GM23338 (cell line): ENCODE measurements around the gene STOML3. TPM values are rescaled to one million over a fixed set of nuclear protein-coding genes. Genes with fewer than 3 reads are reported as not detected.

Experiments
- ATAC-seq: fragments of 200-7000 bp; cut with Tn5 transposase; 3 replicates; pipeline ENCODE4 v1.9.1; 2020
- DNase-seq: peaks from one replicate; pipeline ENCODE4 v3.0.0-alpha.2; 2015; ENCODE audit warnings: low spot score
- H2AFZ ChIP-seq: fragments of 200-600 bp; sonication (generic); 2 replicates; pipeline ENCODE4 v1.8.0; 2016; ENCODE audit warnings: antibody characterized with exemption, mild to moderate bottlenecking, moderate library complexity
- H3F3A ChIP-seq: fragments of 200-600 bp; sonication (generic); replicated peaks from 2 replicates; pipeline ENCODE4 v1.8.0; 2017; ENCODE audit warnings: antibody characterized with exemption, mixed run types, low read depth
- H3K27ac ChIP-seq: fragments of 200-600 bp; sonication (generic); 2 replicates; pipeline ENCODE4 v1.6.1; 2016; ENCODE audit warnings: low read depth
- H3K27me3 ChIP-seq: fragments of 200-600 bp; sonication (generic); 2 replicates; pipeline ENCODE4 v1.8.0; 2016; ENCODE audit warnings: mild to moderate bottlenecking, mixed run types, moderate library complexity; ENCODE audit not compliant: insufficient read depth
- H3K36me3 ChIP-seq: fragments of 200-600 bp; sonication (generic); 2 replicates; pipeline ENCODE4 v1.8.0; 2016; ENCODE audit warnings: mild to moderate bottlenecking; ENCODE audit not compliant: insufficient read depth
- H3K4me1 ChIP-seq: fragments of 200-600 bp; sonication (generic); 2 replicates; pipeline ENCODE4 v1.8.0; 2016; ENCODE audit warnings: mild to moderate bottlenecking, moderate library complexity; ENCODE audit not compliant: insufficient read depth
- H3K4me2 ChIP-seq: fragments of 200-600 bp; sonication (generic); 2 replicates; pipeline ENCODE4 v1.7.1; 2017; ENCODE audit warnings: mixed run types
- H3K4me3 ChIP-seq: fragments of 200-600 bp; sonication (generic); 2 replicates; pipeline ENCODE4 v1.6.1; 2016; ENCODE audit warnings: mixed run types
- H3K79me2 ChIP-seq: fragments of 200-600 bp; sonication (generic); replicated peaks from 2 replicates; pipeline ENCODE4 v1.8.0; 2017; ENCODE audit warnings: mild to moderate bottlenecking; ENCODE audit not compliant: insufficient read depth
- H3K9me2 ChIP-seq: fragments of 200-600 bp; sonication (generic); 2 replicates; pipeline ENCODE4 v1.8.0; 2017; ENCODE audit not compliant: insufficient read depth
- H4K20me1 ChIP-seq: fragments of 200-600 bp; sonication (generic); replicated peaks from 2 replicates; pipeline ENCODE4 v1.8.0; 2017; ENCODE audit warnings: mild to moderate bottlenecking; ENCODE audit not compliant: insufficient read depth
- H3K27ac Mint-ChIP-seq: 2 replicates; pipeline ENCODE4 v1.8.0; 2020; ENCODE audit warnings: inconsistent platforms, mild to moderate bottlenecking, moderate library complexity, mixed read lengths
- H3K27me3 Mint-ChIP-seq: 3 replicates; pipeline ENCODE4 v1.8.0; 2022; ENCODE audit warnings: low read depth, mild to moderate bottlenecking, moderate library complexity, mixed read lengths, inconsistent platforms; ENCODE audit not compliant: insufficient read depth, poor library complexity
- H3K36me3 Mint-ChIP-seq: 3 replicates; pipeline ENCODE4 v1.8.0; 2021; ENCODE audit warnings: low read depth, mild to moderate bottlenecking, inconsistent platforms, moderate library complexity, mixed read lengths
- H3K4me1 Mint-ChIP-seq: 3 replicates; pipeline ENCODE4 v1.8.0; 2020; ENCODE audit warnings: mild to moderate bottlenecking, inconsistent platforms, mixed read lengths
- H3K4me3 Mint-ChIP-seq: 3 replicates; pipeline ENCODE4 v1.8.0; 2021; ENCODE audit warnings: moderate library complexity, mild to moderate bottlenecking, inconsistent platforms, mixed read lengths
- H3K9me3 Mint-ChIP-seq: 3 replicates; pipeline ENCODE4 v1.8.0; 2020; ENCODE audit warnings: moderate library complexity, mild to moderate bottlenecking, inconsistent platforms, mixed read lengths
- CREB1 ChIP-seq: fragments of 250-450 bp; sonication (Bioruptor Pico); IDR thresholded peaks from 2 replicates; pipeline ENCODE4 v1.5.0; 2020; ENCODE audit warnings: low read depth, mild to moderate bottlenecking, moderate library complexity
- STAT1 ChIP-seq: IDR thresholded peaks from one replicate; pipeline ENCODE4 v1.6.1; 2016; ENCODE audit warnings: antibody characterized with exemption; ENCODE audit not compliant: unreplicated experiment
- ZNF114 ChIP-seq: fragments of 250-450 bp; sonication (Bioruptor Pico); IDR thresholded peaks from 2 replicates; pipeline ENCODE4 v1.5.0; 2020; ENCODE audit warnings: mild to moderate bottlenecking, moderate library complexity
- ZNF331 ChIP-seq: fragments of 250-450 bp; sonication (Bioruptor Pico); IDR thresholded peaks from 2 replicates; pipeline ENCODE4 v1.5.0; 2020; ENCODE audit warnings: low read depth, mild to moderate bottlenecking, moderate library complexity
- polyA plus RNA-seq: library from polyadenylated mRNA; unstranded; fragments of >200 nt; fragmentation: Nextera tagmentation; extraction: Ambion mirVana; gene quantifications from 2 replicates; pipeline ENCODE4 v1.2.1, GENCODE V29; 2016
- total RNA-seq: library from RNA; depleted of rRNA; stranded (reverse); fragments of >200 nt; shearing (Covaris generic); gene quantifications from 2 replicates; pipeline ENCODE4 v1.2.3, GENCODE V29; 2014
- TF ChIP-seq, protein P1 (sequence below): fragments of 250-450 bp; sonication (Bioruptor Pico); IDR thresholded peaks from 2 replicates; pipeline ENCODE4 v1.5.0; 2020; ENCODE audit warnings: mild to moderate bottlenecking, moderate library complexity
- TF ChIP-seq, protein P2 (sequence below), 2 experiments: fragments of 200-600 bp in 1 of 2; sonication (generic) in 1 of 2; conservative IDR thresholded peaks; 2 replicates each; pipeline versions ENCODE4 v1.5.1 to v1.6.1; 2016 to 2017; ENCODE audit warnings: antibody characterized with exemption in 2 of 2, low read depth in 2 of 2, mild to moderate bottlenecking in 2 of 2, moderate library complexity in 1 of 2

STOML3 gene
- total and polyA plus RNA-seq, 2 experiments from 2014 or later, result not detected

DNA sequence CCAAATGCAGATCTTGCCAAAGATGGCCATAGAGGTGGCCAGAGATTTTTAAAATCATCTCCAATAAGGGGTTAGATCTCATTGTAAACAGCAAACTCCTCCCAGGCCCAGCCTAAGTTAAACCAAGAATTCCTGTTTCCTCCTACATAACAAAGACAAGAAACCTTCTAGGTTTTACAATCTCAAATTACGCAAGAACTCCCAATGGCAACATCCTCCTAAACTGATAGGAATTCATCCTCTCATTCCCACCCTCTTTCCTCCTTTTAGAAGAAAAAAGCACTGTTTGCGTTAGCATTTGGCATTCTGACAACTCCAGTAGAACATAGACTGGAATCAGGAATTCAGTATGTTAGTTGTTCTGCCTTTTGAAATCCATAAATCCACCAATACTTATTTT lies 32.7 kb upstream of the STOML3 start (continued):
- TF ChIP-seq, protein P1, sequence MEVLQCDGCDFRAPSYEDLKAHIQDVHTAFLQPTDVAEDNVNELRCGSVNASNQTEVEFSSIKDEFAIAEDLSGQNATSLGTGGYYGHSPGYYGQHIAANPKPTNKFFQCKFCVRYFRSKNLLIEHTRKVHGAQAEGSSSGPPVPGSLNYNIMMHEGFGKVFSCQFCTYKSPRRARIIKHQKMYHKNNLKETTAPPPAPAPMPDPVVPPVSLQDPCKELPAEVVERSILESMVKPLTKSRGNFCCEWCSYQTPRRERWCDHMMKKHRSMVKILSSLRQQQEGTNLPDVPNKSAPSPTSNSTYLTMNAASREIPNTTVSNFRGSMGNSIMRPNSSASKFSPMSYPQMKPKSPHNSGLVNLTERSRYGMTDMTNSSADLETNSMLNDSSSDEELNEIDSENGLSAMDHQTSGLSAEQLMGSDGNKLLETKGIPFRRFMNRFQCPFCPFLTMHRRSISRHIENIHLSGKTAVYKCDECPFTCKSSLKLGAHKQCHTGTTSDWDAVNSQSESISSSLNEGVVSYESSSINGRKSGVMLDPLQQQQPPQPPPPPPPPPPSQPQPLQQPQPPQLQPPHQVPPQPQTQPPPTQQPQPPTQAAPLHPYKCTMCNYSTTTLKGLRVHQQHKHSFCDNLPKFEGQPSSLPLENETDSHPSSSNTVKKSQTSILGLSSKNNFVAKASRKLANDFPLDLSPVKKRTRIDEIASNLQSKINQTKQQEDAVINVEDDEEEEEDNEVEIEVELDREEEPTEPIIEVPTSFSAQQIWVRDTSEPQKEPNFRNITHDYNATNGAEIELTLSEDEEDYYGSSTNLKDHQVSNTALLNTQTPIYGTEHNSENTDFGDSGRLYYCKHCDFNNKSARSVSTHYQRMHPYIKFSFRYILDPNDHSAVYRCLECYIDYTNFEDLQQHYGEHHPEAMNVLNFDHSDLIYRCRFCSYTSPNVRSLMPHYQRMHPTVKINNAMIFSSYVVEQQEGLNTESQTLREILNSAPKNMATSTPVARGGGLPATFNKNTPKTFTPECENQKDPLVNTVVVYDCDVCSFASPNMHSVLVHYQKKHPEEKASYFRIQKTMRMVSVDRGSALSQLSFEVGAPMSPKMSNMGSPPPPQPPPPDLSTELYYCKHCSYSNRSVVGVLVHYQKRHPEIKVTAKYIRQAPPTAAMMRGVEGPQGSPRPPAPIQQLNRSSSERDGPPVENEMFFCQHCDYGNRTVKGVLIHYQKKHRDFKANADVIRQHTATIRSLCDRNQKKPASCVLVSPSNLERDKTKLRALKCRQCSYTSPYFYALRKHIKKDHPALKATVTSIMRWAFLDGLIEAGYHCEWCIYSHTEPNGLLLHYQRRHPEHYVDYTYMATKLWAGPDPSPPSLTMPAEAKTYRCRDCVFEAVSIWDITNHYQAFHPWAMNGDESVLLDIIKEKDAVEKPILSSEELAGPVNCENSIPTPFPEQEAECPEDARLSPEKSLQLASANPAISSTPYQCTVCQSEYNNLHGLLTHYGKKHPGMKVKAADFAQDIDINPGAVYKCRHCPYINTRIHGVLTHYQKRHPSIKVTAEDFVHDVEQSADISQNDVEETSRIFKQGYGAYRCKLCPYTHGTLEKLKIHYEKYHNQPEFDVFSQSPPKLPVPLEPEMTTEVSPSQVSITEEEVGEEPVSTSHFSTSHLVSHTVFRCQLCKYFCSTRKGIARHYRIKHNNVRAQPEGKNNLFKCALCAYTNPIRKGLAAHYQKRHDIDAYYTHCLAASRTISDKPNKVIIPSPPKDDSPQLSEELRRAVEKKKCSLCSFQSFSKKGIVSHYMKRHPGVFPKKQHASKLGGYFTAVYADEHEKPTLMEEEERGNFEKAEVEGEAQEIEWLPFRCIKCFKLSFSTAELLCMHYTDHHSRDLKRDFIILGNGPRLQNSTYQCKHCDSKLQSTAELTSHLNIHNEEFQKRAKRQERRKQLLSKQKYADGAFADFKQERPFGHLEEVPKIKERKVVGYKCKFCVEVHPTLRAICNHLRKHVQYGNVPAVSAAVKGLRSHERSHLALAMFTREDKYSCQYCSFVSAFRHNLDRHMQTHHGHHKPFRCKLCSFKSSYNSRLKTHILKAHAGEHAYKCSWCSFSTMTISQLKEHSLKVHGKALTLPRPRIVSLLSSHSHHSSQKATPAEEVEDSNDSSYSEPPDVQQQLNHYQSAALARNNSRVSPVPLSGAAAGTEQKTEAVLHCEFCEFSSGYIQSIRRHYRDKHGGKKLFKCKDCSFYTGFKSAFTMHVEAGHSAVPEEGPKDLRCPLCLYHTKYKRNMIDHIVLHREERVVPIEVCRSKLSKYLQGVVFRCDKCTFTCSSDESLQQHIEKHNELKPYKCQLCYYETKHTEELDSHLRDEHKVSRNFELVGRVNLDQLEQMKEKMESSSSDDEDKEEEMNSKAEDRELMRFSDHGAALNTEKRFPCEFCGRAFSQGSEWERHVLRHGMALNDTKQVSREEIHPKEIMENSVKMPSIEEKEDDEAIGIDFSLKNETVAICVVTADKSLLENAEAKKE (CRISPR knock-in tag), result peak; percentile 36; the same call in 1 of the 2 replicates

DNA sequence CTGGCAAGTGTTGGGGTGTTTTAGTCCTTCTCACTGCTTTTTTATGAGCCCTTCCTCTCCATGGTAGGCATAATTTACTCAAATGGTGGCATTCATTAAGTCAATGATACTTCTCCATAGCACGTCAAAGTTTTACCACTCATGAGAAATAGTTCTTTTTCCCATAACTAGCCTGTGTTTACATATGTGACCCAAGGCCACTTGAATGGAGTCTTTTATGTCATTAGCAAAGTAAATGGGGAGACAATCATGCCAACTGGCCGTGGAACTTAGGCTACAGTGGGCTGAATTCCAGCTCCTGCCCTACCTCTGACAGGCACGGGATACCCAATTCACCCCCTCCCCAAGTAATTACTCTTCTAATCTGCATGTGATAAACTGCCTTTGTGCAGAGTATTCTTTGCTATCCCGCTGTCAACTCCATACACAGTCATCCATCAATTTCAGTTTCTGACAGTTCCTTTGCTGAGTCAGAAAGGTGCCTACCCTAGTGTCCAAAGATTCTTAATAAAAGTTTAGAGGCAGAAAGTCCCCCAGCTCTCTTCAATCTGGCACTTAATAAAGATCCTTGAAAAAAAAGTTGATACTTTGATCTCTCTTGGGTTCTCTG lies 30.3 kb upstream of the STOML3 start:
- H3K4me2 ChIP-seq, result no peak overlapping the region
- Mint-ChIP-seq H3K9me3 (no peaks in the 10 kb centered on the region), H3K4me3 (no peak overlapping the region), H3K36me3 (peaks cover 79% of the 10 kb centered on the region), H3K4me1 (peaks cover 46% of the 10 kb centered on the region), H3K27ac (no peak overlapping the region), H3K27me3 (no peaks in the 10 kb centered on the region)
- H3K79me2 ChIP-seq, result peaks cover 9% of the 10 kb centered on the region
- H3K27ac ChIP-seq, result 0 out of 2 replicates have a peak overlapping the region, but pooled peaks have one; percentile 7
- H3K4me3 ChIP-seq, result no peak overlapping the region
- no peaks in the 10 kb centered on the region for H3K9me2 ChIP-seq
- H4K20me1 ChIP-seq, result no peaks in the 10 kb centered on the region
- H3K27me3 ChIP-seq, result no peaks in the 10 kb centered on the region
- TF ChIP-seq CREB1 (CRISPR knock-in tag) (no peak), ZNF331 (CRISPR knock-in tag) (no peak), STAT1 (no peak), ZNF114 (CRISPR knock-in tag) (no peak)
- TF ChIP-seq, protein P1 (CRISPR knock-in tag), result no peak
- TF ChIP-seq, protein P2, sequence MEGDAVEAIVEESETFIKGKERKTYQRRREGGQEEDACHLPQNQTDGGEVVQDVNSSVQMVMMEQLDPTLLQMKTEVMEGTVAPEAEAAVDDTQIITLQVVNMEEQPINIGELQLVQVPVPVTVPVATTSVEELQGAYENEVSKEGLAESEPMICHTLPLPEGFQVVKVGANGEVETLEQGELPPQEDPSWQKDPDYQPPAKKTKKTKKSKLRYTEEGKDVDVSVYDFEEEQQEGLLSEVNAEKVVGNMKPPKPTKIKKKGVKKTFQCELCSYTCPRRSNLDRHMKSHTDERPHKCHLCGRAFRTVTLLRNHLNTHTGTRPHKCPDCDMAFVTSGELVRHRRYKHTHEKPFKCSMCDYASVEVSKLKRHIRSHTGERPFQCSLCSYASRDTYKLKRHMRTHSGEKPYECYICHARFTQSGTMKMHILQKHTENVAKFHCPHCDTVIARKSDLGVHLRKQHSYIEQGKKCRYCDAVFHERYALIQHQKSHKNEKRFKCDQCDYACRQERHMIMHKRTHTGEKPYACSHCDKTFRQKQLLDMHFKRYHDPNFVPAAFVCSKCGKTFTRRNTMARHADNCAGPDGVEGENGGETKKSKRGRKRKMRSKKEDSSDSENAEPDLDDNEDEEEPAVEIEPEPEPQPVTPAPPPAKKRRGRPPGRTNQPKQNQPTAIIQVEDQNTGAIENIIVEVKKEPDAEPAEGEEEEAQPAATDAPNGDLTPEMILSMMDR (conservative IDR thresholded peaks at IDR 0.05; ENCODE audit: low read depth in 2 of 2), result no peak
- ATAC-seq (no peak), DNase-seq (no peak)
- H3K36me3 ChIP-seq, result peaks cover 38% of the 10 kb centered on the region
- H3K4me1 ChIP-seq, result peaks cover 34% of the 10 kb centered on the region
- no peak overlapping the region for H2AFZ ChIP-seq
- H3F3A ChIP-seq, result no peaks in the 10 kb centered on the region
